H1 (cell line): ENCODE data around the gene DENND1A. TPM values are rescaled to one million over a fixed set of nuclear protein-coding genes. Genes with fewer than 3 reads are reported as not detected.

Source experiments
- CTCF ChIA-PET: fragments of 300-600 bp; sonication (Branson Sonifier 250); formaldehyde crosslinking; loops from one replicate; lab custom pipeline; 2021; ENCODE audit not compliant: partially characterized antibody; lab: Charles Lee
- POLR2A ChIA-PET: fragments of 300-600 bp; sonication (Branson Sonifier 250); formaldehyde crosslinking; loops from one replicate; lab custom pipeline; 2021; ENCODE audit warnings: inconsistent platforms; ENCODE audit not compliant: partially characterized antibody; lab: Charles Lee
- DNase-seq, 2 experiments: peaks; one replicate each; pipeline versions ENCODE4 v3.0.0 to v3.0.0-alpha.2; 2010 to 2022; ENCODE audit warnings: low spot score in 2 of 2, low read depth in 1 of 2, mixed read lengths in 1 of 2
- FAIRE-seq: peaks from 2 replicates; lab custom pipeline; 2011; peaks lifted over from hg19 to GRCh38; lab: Jason Lieb, UNC
- H2AFZ ChIP-seq: 2 replicates; pipeline ENCODE4 v1.8.1; 2012; ENCODE audit warnings: low read length, inconsistent platforms
- H2AK5ac ChIP-seq: 2 replicates; pipeline ENCODE4 v1.6.1; 2013; ENCODE audit warnings: low read depth, low read length
- H2BK120ac ChIP-seq: replicated peaks from 2 replicates; pipeline ENCODE3; 2013; ENCODE audit warnings: low read depth, low read length, inconsistent platforms
- H2BK12ac ChIP-seq: 2 replicates; pipeline ENCODE4 v1.6.1; 2013; ENCODE audit warnings: low read depth, low read length
- H2BK15ac ChIP-seq: 2 replicates; pipeline ENCODE4 v1.6.1; 2013; ENCODE audit warnings: low read length
- H2BK20ac ChIP-seq: 2 replicates; pipeline ENCODE4 v1.6.1; 2013; ENCODE audit warnings: low read length
- H2BK5ac ChIP-seq: 2 replicates; pipeline ENCODE4 v1.6.1; 2013; ENCODE audit warnings: low read depth, low read length
- H3K14ac ChIP-seq: 2 replicates; pipeline ENCODE4 v1.6.1; 2013; ENCODE audit warnings: inconsistent platforms; ENCODE audit not compliant: insufficient read length
- H3K18ac ChIP-seq: 2 replicates; pipeline ENCODE4 v1.6.1; 2013; ENCODE audit warnings: low read length; ENCODE audit errors: extremely low read depth
- H3K23ac ChIP-seq: 2 replicates; pipeline ENCODE4 v1.6.1; 2013; ENCODE audit warnings: inconsistent platforms; ENCODE audit not compliant: insufficient read length
- H3K23me2 ChIP-seq: 2 replicates; pipeline ENCODE4 v1.6.1; 2013; ENCODE audit warnings: low read depth, low read length
- H3K27ac ChIP-seq: 2 replicates; pipeline ENCODE4 v1.6.1; 2011; ENCODE audit warnings: low read depth, low read length, inconsistent platforms
- H3K27me3 ChIP-seq, 4 experiments: replicated peaks in 1 of 4; 1 replicate in 1 of 4; 2 replicates in 3 of 4; pipeline versions ENCODE4 v1.6.1 to v1.8.1; 2011 to 2013; ENCODE audit warnings: low read length in 3 of 4, mild to moderate bottlenecking in 3 of 4, inconsistent platforms in 2 of 4, mixed read lengths in 2 of 4, moderate library complexity in 1 of 4; ENCODE audit not compliant: control insufficient read depth in 3 of 4, insufficient read depth in 3 of 4; ENCODE audit errors: extremely low read depth in 1 of 4
- H3K36me3 ChIP-seq, 4 experiments: 2 replicates each; pipeline versions ENCODE4 v1.6.1 to v1.8.1; 2011 to 2013; ENCODE audit warnings: mild to moderate bottlenecking in 4 of 4, low read length in 3 of 4, moderate library complexity in 2 of 4, control low read depth in 1 of 4, inconsistent platforms in 1 of 4; ENCODE audit not compliant: insufficient read depth in 4 of 4, control insufficient read depth in 2 of 4
- H3K4ac ChIP-seq: replicated peaks from 2 replicates; pipeline ENCODE3; 2013; ENCODE audit warnings: low read length, low read depth, mixed read lengths, inconsistent platforms; ENCODE audit not compliant: insufficient read length
- H3K4me1 ChIP-seq, 4 experiments: replicated peaks in 1 of 4; 1 replicate in 1 of 4; 2 replicates in 3 of 4; pipeline versions ENCODE4 v1.6.1 to v1.8.1; 2011 to 2013; ENCODE audit warnings: low read length in 3 of 4, inconsistent platforms in 2 of 4, mixed read lengths in 1 of 4; ENCODE audit not compliant: insufficient read depth in 4 of 4, control insufficient read depth in 3 of 4
- H3K4me2 ChIP-seq, 2 experiments: 2 replicates each; pipeline versions ENCODE4 v1.6.1 to v1.8.1; 2011 to 2013; ENCODE audit warnings: low read depth in 2 of 2, low read length in 2 of 2, control low read depth in 1 of 2, inconsistent platforms in 1 of 2, mild to moderate bottlenecking in 1 of 2; ENCODE audit not compliant: insufficient read depth in 1 of 2
- H3K4me3 ChIP-seq, 4 experiments: fragments of 200-600, 300-600 bp in 1 of 4; sonication (generic), shearing (Covaris generic), sonication (Bioruptor Twin) in 1 of 4; 2 replicates each; pipeline versions ENCODE4 v1.5.1 to v1.8.1; 2011 to 2016; ENCODE audit warnings: low read length in 4 of 4, low read depth in 3 of 4, control low read depth in 2 of 4, inconsistent platforms in 2 of 4, mild to moderate bottlenecking in 2 of 4, mixed read lengths in 1 of 4, moderate library complexity in 1 of 4; ENCODE audit not compliant: insufficient read depth in 2 of 4; ENCODE audit errors: extremely low read depth in 1 of 4
- H3K56ac ChIP-seq: replicated peaks from 2 replicates; pipeline ENCODE3; 2013; ENCODE audit warnings: low read depth, mild to moderate bottlenecking, mixed read lengths, low read length, inconsistent platforms; ENCODE audit not compliant: insufficient read length
- H3K79me1 ChIP-seq: 2 replicates; pipeline ENCODE4 v1.6.1; 2013; ENCODE audit warnings: low read depth, low read length, control low read depth
- H3K79me2 ChIP-seq, 2 experiments: 2 replicates each; pipeline versions ENCODE4 v1.6.1 to v1.8.1; 2012 to 2013; ENCODE audit warnings: low read length in 2 of 2, mild to moderate bottlenecking in 2 of 2, inconsistent platforms in 1 of 2; ENCODE audit not compliant: insufficient read depth in 2 of 2, control insufficient read depth in 1 of 2
- H3K9ac ChIP-seq, 4 experiments: replicated peaks in 1 of 4; 1 replicate in 1 of 4; 2 replicates in 3 of 4; pipeline versions ENCODE4 v1.6.1 to v1.8.1; 2011 to 2013; ENCODE audit warnings: low read depth in 3 of 4, low read length in 3 of 4, control low read depth in 2 of 4, mild to moderate bottlenecking in 2 of 4, moderate library complexity in 2 of 4, inconsistent platforms in 1 of 4; ENCODE audit errors: extremely low read depth in 1 of 4
- H3K9me3 ChIP-seq, 2 experiments: 2 replicates each; pipeline versions ENCODE4 v1.6.1 to v1.8.1; 2012 to 2013; ENCODE audit warnings: mild to moderate bottlenecking in 2 of 2, moderate library complexity in 2 of 2, control low read depth in 1 of 2, inconsistent platforms in 1 of 2, low read depth in 1 of 2, low read length in 1 of 2, mixed read lengths in 1 of 2; ENCODE audit not compliant: insufficient read depth in 2 of 2
- H4K20me1 ChIP-seq, 2 experiments: replicated peaks in 1 of 2; 2 replicates each; pipeline versions ENCODE3 to v1.8.1; 2011 to 2013; ENCODE audit warnings: inconsistent platforms in 2 of 2, low read length in 2 of 2, mild to moderate bottlenecking in 1 of 2; ENCODE audit not compliant: insufficient read depth in 2 of 2, control insufficient read depth in 1 of 2
- H4K5ac ChIP-seq: 2 replicates; pipeline ENCODE4 v1.6.1; 2013; ENCODE audit warnings: low read length, low read depth, mixed read lengths, inconsistent platforms; ENCODE audit not compliant: insufficient read length
- H4K8ac ChIP-seq: 2 replicates; pipeline ENCODE4 v1.8.0; 2013; ENCODE audit warnings: mild to moderate bottlenecking, moderate library complexity, low read length, inconsistent platforms; ENCODE audit not compliant: insufficient read depth; ENCODE audit errors: extremely low read depth
- H4K91ac ChIP-seq: replicated peaks from 2 replicates; pipeline ENCODE3; 2013; ENCODE audit warnings: low read length, mixed read lengths, inconsistent platforms; ENCODE audit not compliant: insufficient read length
- ASH2L ChIP-seq: fragments of 200-600, 300-600 bp; sonication (generic); IDR thresholded peaks from one replicate; pipeline ENCODE4 v1.7.1; 2017; ENCODE audit warnings: low read length
- CEBPB ChIP-seq: IDR thresholded peaks from 2 replicates; pipeline ENCODE4 v1.6.1; 2012; ENCODE audit warnings: low read depth, low read length
- CHD1 ChIP-seq: IDR thresholded peaks from 2 replicates; pipeline ENCODE4 v1.6.1; 2012; ENCODE audit warnings: low read depth, low read length, improper control_type of control experiment
- JUND ChIP-seq: IDR thresholded peaks from 2 replicates; pipeline ENCODE4 v1.6.1; 2011; ENCODE audit warnings: mild to moderate bottlenecking, improper control_type of control experiment, low read length
- KDM1A ChIP-seq: fragments of 200-600, 300-600 bp; sonication (generic); IDR thresholded peaks from 2 replicates; pipeline ENCODE4 v1.7.1; 2016; ENCODE audit warnings: mild to moderate bottlenecking, low read length, borderline replicate concordance
- KDM4A ChIP-seq: IDR thresholded peaks from one replicate; pipeline ENCODE4 v1.7.1; 2012; ENCODE audit warnings: low read depth, mild to moderate bottlenecking, moderate library complexity, low read length, inconsistent platforms; ENCODE audit not compliant: severe bottlenecking
- MAFK ChIP-seq: IDR thresholded peaks from 2 replicates; pipeline ENCODE4 v1.6.1; 2012; ENCODE audit warnings: low read depth, mild to moderate bottlenecking, improper control_type of control experiment, low read length
- SP2 ChIP-seq: IDR thresholded peaks from 2 replicates; pipeline ENCODE4 v1.6.1; 2012; ENCODE audit warnings: mild to moderate bottlenecking, low read length, inconsistent platforms
- TBP ChIP-seq: IDR thresholded peaks from 2 replicates; pipeline ENCODE4 v1.6.1; 2011; ENCODE audit warnings: low read depth, low read length, improper control_type of control experiment
- ZNF274 ChIP-seq: IDR thresholded peaks from 2 replicates; pipeline ENCODE4 v1.7.0; 2012; ENCODE audit warnings: low read length, borderline replicate concordance; ENCODE audit errors: extremely low read depth
- WGBS, 2 experiments: shearing (Covaris generic) in 1 of 2; methylation state at CpG; one replicate each; pipeline versions ENCODE4 v1.1.6 to v1.1.7; 2013 to 2015; ENCODE audit warnings: low lambda C conversion rate in 2 of 2, mixed read lengths in 2 of 2, inconsistent platforms in 1 of 2, low coverage in 1 of 2, missing lambda C conversion rate in 1 of 2; ENCODE audit not compliant: insufficient replicate concordance in 2 of 2, insufficient coverage in 1 of 2, insufficient read length in 1 of 2; ENCODE audit errors: extremely low coverage in 1 of 2, missing lambda C conversion rate in 1 of 2; 5-methylcytosine and 5-hydroxymethylcytosine counted together
- polyA plus RNA-seq, 7 experiments: library from polyadenylated mRNA; depleted of rRNA in 3 of 7; stranded (reverse) in 5 of 7; unstranded in 2 of 7; fragments of >200 nt in 5 of 7; fragments of 200-250 nt in 2 of 7; gene quantifications; 1 replicate in 5 of 7; 2 replicates in 1 of 7; 4 replicates in 1 of 7; pipeline versions ENCODE4 v1.2.1 to v1.2.3, GENCODE V29; 2011 to 2013; ENCODE audit warnings: missing spikeins in 2 of 7, mixed read lengths in 2 of 7
- total RNA-seq: library from RNA; stranded (reverse); fragmentation: NEBNext Ultra II Directional; extraction: Animal tissue kit (Norgen Biotek cat#: 25700); gene quantifications from 2 replicates; pipeline ENCODE4 v1.2.1, GENCODE V29; 2021
- TF ChIP-seq, protein P1 (sequence below): IDR thresholded peaks from 2 replicates; pipeline ENCODE4 v1.6.1; 2011; ENCODE audit warnings: low read depth, mild to moderate bottlenecking, low read length; ENCODE audit not compliant: insufficient read depth
- TF ChIP-seq, protein P2 (sequence below), 3 experiments: IDR thresholded peaks; 1 replicate in 2 of 3; 2 replicates in 1 of 3; pipeline versions ENCODE4 v1.5.1 to v1.6.1; 2011; ENCODE audit warnings: low read length in 3 of 3, mild to moderate bottlenecking in 3 of 3, inconsistent platforms in 2 of 3, low read depth in 1 of 3, moderate library complexity in 1 of 3; ENCODE audit not compliant: insufficient read depth in 1 of 3; ENCODE audit errors: control extremely low read depth in 1 of 3

Gene DENND1A
- total and polyA plus RNA-seq, 2 of the 8 experiments (the other 6 are each of a cell fraction or from before 2014, with no cell fraction given) = 24.1 to 26.4 TPM

DNA sequence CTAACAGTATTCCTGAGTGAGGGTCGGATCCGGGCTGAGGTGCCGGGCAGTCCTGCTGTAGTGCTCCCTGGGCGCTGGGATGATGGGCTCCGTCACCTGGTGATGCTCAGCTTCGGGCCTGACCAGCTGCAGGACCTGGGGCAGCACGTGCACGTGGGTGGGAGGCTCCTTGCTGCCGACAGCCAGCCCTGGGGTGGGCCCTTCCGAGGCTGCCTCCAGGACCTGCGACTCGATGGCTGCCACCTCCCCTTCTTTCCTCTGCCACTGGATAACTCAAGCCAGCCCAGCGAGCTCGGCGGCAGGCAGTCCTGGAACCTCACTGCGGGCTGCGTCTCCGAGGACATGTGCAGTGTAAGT, 558.7 kb downstream of the DENND1A start:
- Histone ChIP-seq H3K9ac (no peak overlapping the region), H4K8ac (no peak overlapping the region), H2BK20ac (no peak overlapping the region), H3K4me3 (no peak overlapping the region), H2BK5ac (no peak overlapping the region), H3K4me2 (no peak overlapping the region), H3K27ac (no peak overlapping the region), H4K91ac (no peak overlapping the region), H3K36me3 (peaks cover 0 to 5% (median 2%) of the 10 kb centered on the region in 4 experiments; a peak in 1 of 8 replicates), H3K79me1 (no peaks in the 10 kb centered on the region), H3K23ac (no peak overlapping the region), H3K79me2 (no peaks in the 10 kb centered on the region), H4K20me1 (peaks cover 5 to 10% of the 10 kb centered on the region in 2 experiments), H3K18ac (no peak overlapping the region), H3K4ac (no peak overlapping the region), H4K5ac (no peak overlapping the region), H3K23me2 (0 out of 2 replicates have a peak, but pooled peaks cover 3% of the 10 kb centered on the region), H3K14ac (no peak overlapping the region), H2AK5ac (no peak overlapping the region), H2AFZ (no peak overlapping the region), H3K9me3 (no peaks in the 10 kb centered on the region), H3K56ac (no peak overlapping the region), H2BK12ac (no peak overlapping the region), H2BK15ac (no peak overlapping the region), H2BK120ac (no peak overlapping the region), H3K27me3 (peaks cover 0 to 31% (median 22%) of the 10 kb centered on the region in 4 experiments; a peak in 5 of 7 replicates), H3K4me1 (peaks cover 0 to 26% (median 11%) of the 10 kb centered on the region in 4 experiments; a peak in 6 of 7 replicates)
- FAIRE-seq (no peak), DNase-seq (no peak)
- POLR2A ChIA-PET = interaction anchor here (0.9 kb wide), 1 partner anchor 9 kb away, joined by 4 read pairs; no protein-coding TSS in a partner anchor
- 92% methylated on average over 18 of the region's 18 CpGs; no CpG with 5 or more reads in 1 of the 2 experiments for WGBS, 2 experiments
- CTCF ChIA-PET = interaction anchor here (0.6 to 5.7 kb wide), 8 partner anchors 9 to 128 kb away, joined by 3 to 43 read pairs (median 5); partner anchors contain the start of gene CRB2
- TF ChIP-seq KDM1A = no peak
- no peak for TF ChIP-seq JUND
- no peak for TF ChIP-seq CHD1
- TF ChIP-seq, protein P1, sequence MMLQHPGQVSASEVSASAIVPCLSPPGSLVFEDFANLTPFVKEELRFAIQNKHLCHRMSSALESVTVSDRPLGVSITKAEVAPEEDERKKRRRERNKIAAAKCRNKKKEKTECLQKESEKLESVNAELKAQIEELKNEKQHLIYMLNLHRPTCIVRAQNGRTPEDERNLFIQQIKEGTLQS = no peak
- TF ChIP-seq CEBPB = no peak
- no peak for TF ChIP-seq TBP
- no peak for TF ChIP-seq ZNF274
- no peak for TF ChIP-seq MAFK
- no peak for TF ChIP-seq KDM4A
- TF ChIP-seq, protein P2, sequence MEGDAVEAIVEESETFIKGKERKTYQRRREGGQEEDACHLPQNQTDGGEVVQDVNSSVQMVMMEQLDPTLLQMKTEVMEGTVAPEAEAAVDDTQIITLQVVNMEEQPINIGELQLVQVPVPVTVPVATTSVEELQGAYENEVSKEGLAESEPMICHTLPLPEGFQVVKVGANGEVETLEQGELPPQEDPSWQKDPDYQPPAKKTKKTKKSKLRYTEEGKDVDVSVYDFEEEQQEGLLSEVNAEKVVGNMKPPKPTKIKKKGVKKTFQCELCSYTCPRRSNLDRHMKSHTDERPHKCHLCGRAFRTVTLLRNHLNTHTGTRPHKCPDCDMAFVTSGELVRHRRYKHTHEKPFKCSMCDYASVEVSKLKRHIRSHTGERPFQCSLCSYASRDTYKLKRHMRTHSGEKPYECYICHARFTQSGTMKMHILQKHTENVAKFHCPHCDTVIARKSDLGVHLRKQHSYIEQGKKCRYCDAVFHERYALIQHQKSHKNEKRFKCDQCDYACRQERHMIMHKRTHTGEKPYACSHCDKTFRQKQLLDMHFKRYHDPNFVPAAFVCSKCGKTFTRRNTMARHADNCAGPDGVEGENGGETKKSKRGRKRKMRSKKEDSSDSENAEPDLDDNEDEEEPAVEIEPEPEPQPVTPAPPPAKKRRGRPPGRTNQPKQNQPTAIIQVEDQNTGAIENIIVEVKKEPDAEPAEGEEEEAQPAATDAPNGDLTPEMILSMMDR (IDR thresholded peaks at IDR 0.05; ENCODE audit: control extremely low read depth in 1 of 3, insufficient read depth in 1 of 3, low read depth in 1 of 3, low read length in 3 of 3) = no peak
- no peak for TF ChIP-seq SP2
- no peak for TF ChIP-seq ASH2L
